CD8-positive, alpha-beta memory T cell (primary cell): Measurements from ENCODE around the gene SLC38A8. TPM values are rescaled to one million over a fixed set of nuclear protein-coding genes. Genes with fewer than 3 reads are reported as not detected.
A peak's percentile ranks its signal among the peaks of the same experiment; 100 is the strongest.

Experiments
- CTCF ChIA-PET: fragments of 350-600 bp; sonication (Branson Sonifier 250); formaldehyde crosslinking; loops from one replicate; lab custom pipeline; 2021; ENCODE audit warnings: antibody characterized with exemption; lab: Charles Lee
- POLR2A ChIA-PET: fragments of 350-600 bp; sonication (Branson Sonifier 250); formaldehyde crosslinking; loops from one replicate; lab custom pipeline; 2021; ENCODE audit warnings: antibody characterized with exemption; lab: Charles Lee
- DNase-seq, 5 donors: peaks; one replicate each; pipeline versions ENCODE4 v3.0.0 to v3.0.0-alpha.2; 2020 to 2022; ENCODE audit warnings: mixed read lengths in 1 of 5
- H3K27ac ChIP-seq: one replicate; pipeline ENCODE4 v1.7.0; 2013; ENCODE audit warnings: low read depth, mild to moderate bottlenecking, low read length, moderate library complexity
- H3K27me3 ChIP-seq: 2 replicates; pipeline ENCODE4 v1.7.0; 2013; ENCODE audit warnings: low read length, mild to moderate bottlenecking; ENCODE audit not compliant: insufficient read depth, poor library complexity, severe bottlenecking
- H3K36me3 ChIP-seq: 2 replicates; pipeline ENCODE4 v1.7.0; 2013; ENCODE audit warnings: mild to moderate bottlenecking, low read length, moderate library complexity; ENCODE audit not compliant: insufficient read depth
- H3K4me1 ChIP-seq: 2 replicates; pipeline ENCODE4 v1.7.0; 2013; ENCODE audit warnings: mild to moderate bottlenecking, low read length, moderate library complexity; ENCODE audit not compliant: insufficient read depth
- H3K4me3 ChIP-seq: 2 replicates; pipeline ENCODE4 v1.7.0; 2013; ENCODE audit warnings: mild to moderate bottlenecking, low read length
- H3K9me3 ChIP-seq: 2 replicates; pipeline ENCODE4 v1.7.0; 2013; ENCODE audit warnings: mild to moderate bottlenecking, low read length
- H3K27ac Mint-ChIP-seq, 8 donors: one replicate each; pipeline ENCODE4 v1.8.0; 2020 to 2021; ENCODE audit warnings: mixed read lengths in 8 of 8, mild to moderate bottlenecking in 6 of 8, inconsistent platforms in 3 of 8, moderate library complexity in 3 of 8
- H3K27me3 Mint-ChIP-seq, 2 donors: one replicate each; pipeline ENCODE4 v1.8.0; 2020 to 2021; ENCODE audit warnings: mixed read lengths in 2 of 2, mild to moderate bottlenecking in 1 of 2, moderate library complexity in 1 of 2
- H3K36me3 Mint-ChIP-seq, 3 donors: one replicate each; pipeline ENCODE4 v1.8.0; 2020 to 2021; ENCODE audit warnings: mixed read lengths in 3 of 3, inconsistent platforms in 1 of 3, mild to moderate bottlenecking in 1 of 3
- H3K4me1 Mint-ChIP-seq, 3 donors: one replicate each; pipeline ENCODE4 v1.8.0; 2020 to 2021; ENCODE audit warnings: mixed read lengths in 3 of 3, inconsistent platforms in 1 of 3, mild to moderate bottlenecking in 1 of 3
- H3K4me3 Mint-ChIP-seq, 7 donors: one replicate each; pipeline ENCODE4 v1.8.0; 2020 to 2021; ENCODE audit warnings: mixed read lengths in 7 of 7, mild to moderate bottlenecking in 6 of 7, moderate library complexity in 4 of 7, inconsistent platforms in 2 of 7
- H3K9me3 Mint-ChIP-seq, 5 donors: one replicate each; pipeline ENCODE4 v1.8.0; 2020 to 2022; ENCODE audit warnings: mixed read lengths in 5 of 5, mild to moderate bottlenecking in 3 of 5, moderate library complexity in 2 of 5, inconsistent platforms in 1 of 5
- polyA plus RNA-seq: library from polyadenylated mRNA; unstranded; fragments of 300-500 nt; fragmentation: Illumina TruSeq; gene quantifications from one replicate; pipeline ENCODE4 v1.2.3, GENCODE V29; 2021
- total RNA-seq, 2 experiments: library from RNA; stranded (reverse); gene quantifications; one replicate each; pipeline ENCODE4 v1.2.3, GENCODE V29; 2021

SLC38A8 gene
- total and polyA plus RNA-seq, 3 experiments from 2014 or later, result not detected

DNA sequence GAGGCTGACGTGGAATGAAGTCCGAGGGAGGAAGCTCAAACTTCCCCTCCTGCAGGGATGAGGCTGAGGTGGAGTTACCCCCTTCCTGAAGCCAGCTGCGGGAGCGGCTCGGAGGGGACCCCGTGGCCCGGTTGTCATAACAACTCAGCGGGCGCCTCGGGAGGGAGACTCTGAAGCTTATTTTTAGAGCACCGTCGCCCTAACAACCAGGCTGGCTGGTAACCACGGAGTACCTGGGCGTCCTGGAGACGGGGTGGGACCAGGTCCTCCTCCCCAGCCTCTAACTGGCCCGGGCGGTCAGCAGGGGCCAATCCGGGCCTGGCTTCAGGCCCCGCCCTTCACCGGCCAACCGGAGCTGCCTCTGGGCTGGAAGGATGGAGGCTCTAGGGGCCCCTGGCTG is 46.8 kb downstream of the SLC38A8 start:
- H3K4me3 ChIP-seq, result no peak overlapping the region
- CTCF ChIA-PET, result no interaction called here
- no peaks in the 10 kb centered on the region for H3K9me3 Mint-ChIP-seq

DNA sequence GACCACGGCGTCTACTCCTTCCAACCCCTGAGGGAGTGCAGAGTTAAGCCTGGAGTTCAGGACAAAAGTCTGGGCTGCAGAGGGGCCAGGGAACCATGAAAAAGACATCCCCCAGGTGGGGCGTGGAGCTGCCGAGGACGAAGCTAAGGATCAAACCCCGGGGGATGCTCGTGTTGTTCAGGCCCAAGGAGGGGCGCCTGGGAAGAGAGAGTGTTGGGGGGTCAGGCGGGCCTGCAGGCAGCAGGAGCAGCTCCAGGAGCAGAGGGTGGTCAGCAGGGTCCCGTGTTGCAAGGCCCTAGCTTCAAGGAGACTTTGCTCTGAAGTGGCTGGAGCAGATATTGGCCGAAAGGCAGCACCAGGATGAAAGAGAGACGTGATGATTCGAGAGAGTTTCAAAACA is 47.9 kb downstream of the SLC38A8 start:
- peaks cover 9% of the 10 kb centered on the region for H3K27me3 ChIP-seq
- Mint-ChIP-seq H3K9me3 (no peaks in the 10 kb centered on the region), H3K27ac (no peak overlapping the region), H3K27me3 (peaks cover 16 to 57% of the 10 kb centered on the region in 2 donors), H3K4me1 (peaks cover 0 to 1% (median 0%) of the 10 kb centered on the region in 3 donors), H3K4me3 (no peak overlapping the region), H3K36me3 (no peaks in the 10 kb centered on the region)
- H3K36me3 ChIP-seq, result no peaks in the 10 kb centered on the region
- peak in 1 of 5 donors; percentile 32 for DNase-seq
- no peak overlapping the region for H3K4me3 ChIP-seq
- H3K27ac ChIP-seq, result no peak overlapping the region
- H3K9me3 ChIP-seq, result no peaks in the 10 kb centered on the region
- ChIA-PET CTCF (no interaction called here), POLR2A (no interaction called here)
- H3K4me1 ChIP-seq, result no peaks in the 10 kb centered on the region

More for the DNA sequence above, 46.8 kb downstream of the SLC38A8 start:
- Mint-ChIP-seq H3K27ac (no peak overlapping the region), H3K4me3 (no peak overlapping the region), H3K27me3 (peaks cover 18 to 52% of the 10 kb centered on the region in 2 donors), H3K36me3 (no peaks in the 10 kb centered on the region), H3K4me1 (peaks cover 0 to 1% (median 0%) of the 10 kb centered on the region in 3 donors)
- H3K27ac ChIP-seq, result no peak overlapping the region
- H3K27me3 ChIP-seq, result peaks cover 3% of the 10 kb centered on the region
- H3K9me3 ChIP-seq, result no peaks in the 10 kb centered on the region
- no peaks in the 10 kb centered on the region for H3K4me1 ChIP-seq
- POLR2A ChIA-PET, result no interaction called here
- H3K36me3 ChIP-seq, result no peaks in the 10 kb centered on the region
- peak in 1 of 5 donors; percentile 34 for DNase-seq

DNA sequence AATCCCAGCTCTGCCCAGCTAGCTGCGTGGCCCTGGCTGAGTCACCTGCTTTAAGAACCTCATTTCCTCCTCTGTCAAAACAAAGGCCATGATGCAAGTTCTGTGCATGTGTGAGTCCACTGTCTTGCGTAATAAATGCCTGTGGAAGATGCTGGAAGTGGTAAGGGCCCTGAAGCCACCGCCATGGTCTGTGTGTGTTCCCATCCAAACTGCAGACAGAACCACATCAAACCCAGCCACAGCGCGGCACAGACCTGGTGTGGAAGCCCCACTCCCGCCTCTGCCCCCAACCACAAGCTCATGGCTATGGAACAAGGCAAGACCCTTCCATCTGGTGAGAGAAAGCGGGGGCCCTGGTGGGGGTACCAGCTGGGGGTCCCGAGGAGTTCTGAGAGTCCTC is 48.5 kb downstream of the SLC38A8 start:
- Histone ChIP-seq H3K27ac (no peak overlapping the region), H3K36me3 (no peaks in the 10 kb centered on the region), H3K27me3 (peaks cover 10% of the 10 kb centered on the region), H3K9me3 (no peaks in the 10 kb centered on the region), H3K4me3 (no peak overlapping the region), H3K4me1 (no peaks in the 10 kb centered on the region)
- Mint-ChIP-seq H3K27ac (no peak overlapping the region), H3K36me3 (no peaks in the 10 kb centered on the region), H3K9me3 (no peaks in the 10 kb centered on the region), H3K4me1 (peaks cover 0 to 1% (median 0%) of the 10 kb centered on the region in 3 donors), H3K4me3 (no peak overlapping the region), H3K27me3 (peaks cover 20 to 57% of the 10 kb centered on the region in 2 donors)
- POLR2A ChIA-PET, result no interaction called here
- CTCF ChIA-PET, result no interaction called here
- DNase-seq, result peak in 1 of 5 donors; percentile 43

DNA sequence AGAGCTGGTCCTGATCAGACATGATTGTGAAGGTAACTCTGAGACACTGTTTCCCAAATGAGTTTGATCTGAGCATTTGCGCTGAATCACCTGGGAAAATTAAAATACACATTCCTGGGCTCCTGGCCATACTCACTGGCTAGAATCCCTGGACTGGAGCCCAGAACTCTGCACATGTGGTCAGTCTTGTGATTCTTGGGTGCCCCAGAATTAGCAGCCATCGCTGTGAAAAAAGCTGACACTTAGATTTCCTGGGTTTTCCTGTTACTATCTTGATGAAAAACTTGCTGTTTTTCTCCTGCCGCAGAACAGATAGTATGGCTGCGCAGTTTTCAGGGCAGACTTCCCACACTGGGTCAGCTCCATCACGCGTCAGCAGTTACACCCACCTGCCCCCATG is 50.0 kb downstream of the SLC38A8 start:
- H3K4me1 Mint-ChIP-seq, result peaks cover 0 to 1% (median 0%) of the 10 kb centered on the region in 3 donors
- CTCF ChIA-PET, result no interaction called here
- POLR2A ChIA-PET, result no interaction called here
- H3K27me3 Mint-ChIP-seq, result peaks cover 16 to 48% of the 10 kb centered on the region in 2 donors
- no peaks in the 10 kb centered on the region for H3K36me3 Mint-ChIP-seq
- no peaks in the 10 kb centered on the region for H3K9me3 Mint-ChIP-seq
- no peak overlapping the region for H3K27ac Mint-ChIP-seq
- H3K9me3 ChIP-seq, result no peaks in the 10 kb centered on the region
- DNase-seq, result peak in 1 of 5 donors; percentile 2
- no peaks in the 10 kb centered on the region for H3K36me3 ChIP-seq
- no peak overlapping the region for H3K27ac ChIP-seq
- no peak overlapping the region for H3K4me3 Mint-ChIP-seq
- H3K27me3 ChIP-seq, result peaks cover 10% of the 10 kb centered on the region
- no peaks in the 10 kb centered on the region for H3K4me1 ChIP-seq
- no peak overlapping the region for H3K4me3 ChIP-seq

DNA sequence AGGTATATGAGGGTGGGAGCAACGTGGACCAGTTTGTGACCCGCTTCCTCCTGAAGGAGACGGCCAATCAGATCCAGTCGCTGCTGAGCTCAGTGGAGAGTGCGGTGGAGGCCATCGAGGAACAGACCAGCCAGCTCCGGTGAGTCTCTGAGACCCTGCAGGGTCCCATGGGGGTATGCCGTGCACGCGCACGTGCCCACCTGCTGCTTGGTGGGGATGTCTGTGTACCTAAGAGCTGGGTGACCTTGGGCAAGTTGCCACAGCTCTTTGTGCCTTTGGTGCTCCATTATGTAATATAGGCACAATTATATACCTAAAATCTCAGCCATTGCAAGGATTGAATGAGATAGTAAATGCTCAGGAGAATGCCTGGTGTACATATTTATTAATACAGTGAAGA is 52.1 kb downstream of the SLC38A8 start:
- H3K4me3 Mint-ChIP-seq, result no peak overlapping the region
- H3K9me3 Mint-ChIP-seq, result no peaks in the 10 kb centered on the region
- H3K27me3 Mint-ChIP-seq, result peaks cover 12 to 47% of the 10 kb centered on the region in 2 donors
- Histone ChIP-seq H3K4me3 (no peak overlapping the region), H3K27ac (no peak overlapping the region), H3K27me3 (peaks cover 10% of the 10 kb centered on the region), H3K4me1 (no peaks in the 10 kb centered on the region), H3K36me3 (no peaks in the 10 kb centered on the region), H3K9me3 (no peaks in the 10 kb centered on the region)
- ChIA-PET CTCF (no interaction called here), POLR2A (no interaction called here)
- H3K4me1 Mint-ChIP-seq, result peaks cover 0 to under 1% (median 0%) of the 10 kb centered on the region in 3 donors
- H3K27ac Mint-ChIP-seq, result no peak overlapping the region
- H3K36me3 Mint-ChIP-seq, result no peaks in the 10 kb centered on the region
- no peak for DNase-seq

DNA sequence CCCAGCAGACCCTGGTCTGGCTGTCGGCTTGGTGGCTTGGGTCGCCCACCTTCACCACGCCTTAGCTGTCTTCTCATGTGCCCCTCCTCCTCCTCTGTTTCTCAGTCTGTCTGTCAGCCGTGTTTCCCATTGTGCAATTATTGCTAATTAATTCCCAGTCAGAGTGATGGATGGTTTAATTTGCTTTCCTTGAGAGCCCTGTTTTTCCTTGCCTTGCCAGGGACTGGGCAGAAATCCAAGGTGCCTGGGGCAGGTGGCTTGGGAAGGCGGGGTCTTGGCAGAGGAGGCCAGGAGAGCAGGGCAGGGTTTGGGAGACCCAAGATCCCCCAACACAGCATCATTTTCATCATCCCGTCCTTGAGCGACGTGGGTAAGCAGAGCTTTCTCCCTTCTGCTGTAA is 53.3 kb downstream of the SLC38A8 start:
- ChIA-PET CTCF (no interaction called here), POLR2A (no interaction called here)
- no peaks in the 10 kb centered on the region for H3K9me3 Mint-ChIP-seq
- peaks cover 11 to 39% of the 10 kb centered on the region in 2 donors for H3K27me3 Mint-ChIP-seq
- no peak for DNase-seq
- peaks cover 10% of the 10 kb centered on the region for H3K27me3 ChIP-seq
- no peak overlapping the region for H3K27ac Mint-ChIP-seq
- no peaks in the 10 kb centered on the region for H3K4me1 ChIP-seq
- H3K36me3 Mint-ChIP-seq, result no peaks in the 10 kb centered on the region
- no peak overlapping the region for H3K4me3 ChIP-seq
- H3K4me1 Mint-ChIP-seq, result no peaks in the 10 kb centered on the region
- H3K9me3 ChIP-seq, result no peaks in the 10 kb centered on the region
- no peaks in the 10 kb centered on the region for H3K36me3 ChIP-seq
- no peak overlapping the region for H3K4me3 Mint-ChIP-seq
- H3K27ac ChIP-seq, result no peak overlapping the region

DNA sequence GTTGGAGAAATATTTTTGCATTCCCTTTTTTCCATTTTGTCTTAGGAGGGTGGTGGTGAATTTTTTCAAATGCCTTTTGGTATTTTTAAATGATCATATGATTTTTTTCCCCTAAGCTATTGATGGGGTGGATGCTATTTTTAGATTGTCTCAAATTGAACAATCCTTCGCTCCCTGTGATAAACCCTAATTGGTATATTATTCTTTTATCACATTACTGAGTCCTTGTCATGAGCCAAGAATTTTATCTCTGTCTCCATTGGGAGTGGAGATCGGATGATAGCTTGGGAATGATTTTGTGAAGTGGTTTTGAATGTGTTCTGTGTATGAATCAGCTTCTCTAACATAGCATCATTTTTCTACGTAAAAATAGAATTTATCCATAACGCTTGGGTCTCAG is 59.1 kb downstream of the SLC38A8 start:
- ChIA-PET CTCF (no interaction called here), POLR2A (no interaction called here)
- no peaks in the 10 kb centered on the region for H3K36me3 ChIP-seq
- H3K9me3 ChIP-seq, result no peaks in the 10 kb centered on the region
- Mint-ChIP-seq H3K27me3 (peaks cover 1 to 5% of the 10 kb centered on the region in 2 donors), H3K36me3 (peaks cover 0 to 2% (median 0%) of the 10 kb centered on the region in 3 donors), H3K9me3 (peaks cover 0 to 4% (median 0%) of the 10 kb centered on the region in 5 donors), H3K4me1 (no peaks in the 10 kb centered on the region), H3K4me3 (no peak overlapping the region), H3K27ac (no peak overlapping the region)
- no peaks in the 10 kb centered on the region for H3K27me3 ChIP-seq
- no peak overlapping the region for H3K27ac ChIP-seq
- DNase-seq, result no peak
- H3K4me1 ChIP-seq, result no peaks in the 10 kb centered on the region
- no peak overlapping the region for H3K4me3 ChIP-seq

DNA sequence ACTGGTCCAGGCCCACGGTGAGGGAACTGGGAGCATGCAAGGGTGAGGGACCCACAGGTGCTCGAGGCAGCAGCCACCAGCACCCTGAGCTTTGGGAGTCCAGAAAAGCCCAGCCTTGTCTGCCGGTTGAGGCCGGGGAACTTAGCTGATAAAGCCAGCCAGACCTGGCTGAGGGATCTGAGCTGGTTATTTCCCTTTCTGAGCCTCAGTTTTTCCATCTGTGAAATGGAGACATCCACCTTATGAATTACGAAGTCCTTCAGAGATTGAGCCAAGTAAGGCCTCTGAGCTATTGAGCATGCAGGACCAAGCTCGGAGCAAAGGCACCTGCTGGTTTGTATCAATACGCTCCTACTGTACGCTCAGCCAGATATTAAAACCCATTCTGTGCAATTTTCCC is 60.8 kb downstream of the SLC38A8 start:
- Mint-ChIP-seq H3K4me1 (no peaks in the 10 kb centered on the region), H3K9me3 (peaks cover 0 to 4% (median 0%) of the 10 kb centered on the region in 5 donors), H3K36me3 (peaks cover 0 to 2% (median 0%) of the 10 kb centered on the region in 3 donors), H3K4me3 (no peak overlapping the region), H3K27me3 (peaks cover 5% of the 10 kb centered on the region in 2 donors), H3K27ac (no peak overlapping the region)
- no peaks in the 10 kb centered on the region for H3K4me1 ChIP-seq
- no peaks in the 10 kb centered on the region for H3K27me3 ChIP-seq
- CTCF ChIA-PET, result no interaction called here
- no peaks in the 10 kb centered on the region for H3K36me3 ChIP-seq
- POLR2A ChIA-PET, result no interaction called here
- DNase-seq, result peak in 1 of 5 donors; percentile 28
- no peak overlapping the region for H3K27ac ChIP-seq
- no peaks in the 10 kb centered on the region for H3K9me3 ChIP-seq
- H3K4me3 ChIP-seq, result no peak overlapping the region
